Stimulated activated CD4-positive, alpha-beta T cell treated with anti-CD3 and anti-CD28 coated beads, Interleukin-12 subunit alpha, Interleukin-12 subunit beta, amount 100 ng/mL, for 4 hours (primary cell): ENCODE measurements around the gene C16orf74.

Source experiments
- DNase-seq: peaks from one replicate; pipeline ENCODE4 v3.0.0-alpha.2; 2020

The C16orf74 gene

DNA sequence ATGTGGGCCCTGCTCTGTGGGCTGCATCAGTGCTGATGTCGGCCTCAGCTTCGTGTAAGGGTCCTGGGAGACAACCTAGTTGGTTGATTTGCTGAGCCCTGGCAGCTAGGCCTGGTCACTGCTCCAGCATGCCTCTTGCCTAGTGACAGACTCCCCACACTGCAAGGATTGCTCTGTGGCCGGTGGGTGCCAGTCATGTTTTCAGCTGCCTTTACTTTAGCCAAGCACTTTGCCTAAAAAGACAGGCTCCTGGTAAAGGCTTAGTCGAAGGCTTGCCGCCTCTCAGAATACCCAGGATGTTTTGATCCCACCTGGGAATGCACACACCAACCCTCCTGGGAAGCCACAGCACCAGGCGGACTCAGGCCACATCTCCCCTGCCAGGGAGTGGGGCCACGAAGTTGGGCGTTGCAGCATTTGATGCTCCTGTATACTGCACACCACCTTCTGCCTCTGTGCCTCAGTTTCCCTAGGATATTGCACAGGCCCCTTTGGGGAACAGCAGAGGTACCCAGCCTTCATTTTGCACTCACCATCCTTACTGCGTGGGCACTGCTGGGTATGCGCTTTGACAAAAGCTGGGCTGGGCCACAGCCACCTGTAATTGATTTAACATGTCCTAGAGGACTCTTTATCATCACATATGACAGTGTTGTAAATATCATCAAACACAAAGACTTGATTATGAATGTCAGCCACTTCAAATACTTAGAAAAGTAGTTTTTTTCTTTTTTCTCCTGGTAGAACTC is 82.0 kb downstream of the C16orf74 start:
- no peak for DNase-seq

GRCh38 chr16:85667841-85668413 is 83.0 kb downstream of the C16orf74 start:
- DNase-seq: no peak

- DNase-seq: no peak
These were observed 83.6 kb downstream of the C16orf74 start for GRCh38 chr16:85667261-85667660.

- no peak for DNase-seq
These were observed 85.0 kb downstream of the C16orf74 start for GRCh38 chr16:85665929-85666328.

- no peak for DNase-seq
These were observed 85.5 kb downstream of the C16orf74 start for GRCh38 chr16:85665373-85665740.

- DNase-seq: no peak
These were observed 86.1 kb downstream of the C16orf74 start for GRCh38 chr16:85664580-85665372.

DNA sequence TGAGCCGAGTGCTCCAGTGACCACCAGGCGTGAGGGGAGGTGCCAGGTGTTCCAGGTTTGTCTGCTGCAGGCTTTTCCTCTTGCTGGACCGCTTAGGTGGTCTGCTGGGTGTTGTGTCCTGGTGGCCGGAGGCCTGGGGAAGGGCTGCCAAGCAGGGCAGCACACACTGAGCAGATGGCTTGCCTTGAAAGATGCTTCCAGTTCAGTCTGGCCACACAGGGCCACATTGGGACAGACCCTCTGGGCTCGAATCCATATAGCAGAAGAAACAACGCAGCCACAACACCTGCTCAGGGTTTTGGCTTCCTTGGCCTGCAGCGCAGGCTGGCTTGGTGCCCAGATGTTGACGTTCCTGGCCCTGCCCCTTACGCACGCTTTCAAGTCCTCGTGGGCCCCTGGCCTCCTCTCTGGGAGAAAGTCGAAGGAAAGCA is 87.0 kb downstream of the C16orf74 start:
- DNase-seq: no peak

GRCh38 chr16:85662976-85663830 is 87.7 kb downstream of the C16orf74 start:
- no peak for DNase-seq

DNA sequence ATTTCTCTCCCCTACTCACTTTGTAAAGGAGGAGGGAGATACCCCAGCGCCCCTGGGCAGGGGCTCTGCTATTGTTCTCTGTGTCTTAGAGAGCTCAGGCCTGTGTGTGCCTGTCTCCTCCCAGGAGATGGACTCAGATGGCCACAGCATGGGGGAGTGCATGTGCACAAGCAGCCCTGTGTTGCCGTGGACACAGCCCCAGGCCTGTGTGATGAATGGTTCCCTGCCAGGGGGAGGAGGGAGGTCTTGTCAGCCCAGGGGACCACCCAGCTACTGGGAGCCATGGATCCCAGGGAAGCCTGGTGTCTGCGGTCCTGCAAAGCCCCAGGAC is 88.4 kb downstream of the C16orf74 start:
- no peak for DNase-seq

DNA sequence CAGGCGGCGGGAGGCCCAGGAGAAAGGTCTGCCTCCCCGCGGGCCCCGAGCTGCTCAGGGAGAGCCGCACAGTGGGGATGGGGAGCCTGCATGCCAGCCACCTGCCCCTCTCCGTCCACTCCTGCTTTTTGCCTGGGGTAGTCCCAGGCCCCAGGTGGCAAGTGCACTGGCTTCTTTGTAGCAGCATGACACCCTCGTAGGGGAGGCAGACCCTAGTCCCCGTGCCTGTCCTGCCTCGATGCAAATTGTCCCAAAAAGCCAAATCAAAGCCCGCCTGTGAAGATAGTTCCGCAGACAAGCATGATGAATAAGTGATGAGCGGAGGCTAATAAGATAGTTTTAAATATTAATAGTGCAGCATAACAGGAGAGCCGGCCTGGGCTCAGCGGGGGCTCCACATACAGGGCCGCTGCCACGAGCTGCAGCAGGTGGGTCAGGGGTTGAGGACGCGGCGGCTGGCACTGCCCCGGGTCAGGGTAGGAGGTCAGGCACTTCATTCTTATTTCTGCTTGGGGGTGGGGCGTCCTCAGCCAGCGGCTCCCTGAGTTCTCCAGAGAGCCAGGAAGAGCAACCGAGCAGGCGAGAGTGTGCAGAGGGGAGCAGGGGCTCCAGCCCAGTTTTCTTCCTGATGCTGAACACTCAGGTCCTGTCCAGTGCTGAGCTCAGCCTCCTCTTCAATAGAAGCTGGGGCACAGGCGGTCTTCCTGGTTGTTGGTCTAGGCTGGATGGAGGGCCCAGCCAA is 89.0 kb downstream of the C16orf74 start:
- no peak for DNase-seq

- no peak for DNase-seq
These were observed 89.8 kb downstream of the C16orf74 start for GRCh38 chr16:85660843-85661739.

DNA sequence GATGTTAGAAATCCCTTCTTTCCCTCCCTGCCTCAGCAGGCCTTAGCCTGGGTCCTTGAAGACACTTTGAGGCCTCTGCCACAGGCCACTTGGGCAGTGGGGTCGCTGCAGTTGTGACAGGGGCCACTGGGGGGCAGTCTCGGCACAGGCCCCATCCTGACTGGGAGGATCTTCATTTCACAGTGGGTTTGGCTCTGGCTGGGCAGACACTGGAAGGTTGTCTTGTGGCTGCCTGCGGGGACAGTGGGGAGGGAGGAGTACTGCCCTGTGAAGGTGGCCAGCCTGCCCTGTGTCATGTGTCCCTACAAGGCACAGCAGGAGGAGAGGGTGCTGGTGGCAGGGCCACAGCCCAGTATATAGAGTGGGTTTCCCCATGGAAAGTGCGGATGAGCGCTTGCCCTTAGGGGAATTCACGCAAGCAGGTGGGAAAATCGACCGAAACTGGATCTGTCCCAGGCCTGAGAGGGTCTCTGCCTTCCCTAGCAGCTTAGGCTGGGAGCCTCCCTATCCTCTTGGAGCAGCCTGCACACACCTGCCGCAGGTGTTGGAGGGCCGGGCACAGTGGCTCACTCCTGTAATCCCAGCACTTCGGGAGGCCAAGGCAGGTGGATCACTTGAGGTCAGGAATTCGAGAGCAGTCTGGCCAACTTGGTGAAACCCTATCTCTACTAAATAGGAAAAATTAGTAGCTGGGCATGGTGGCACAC is 90.9 kb downstream of the C16orf74 start:
- peak; percentile 63 for DNase-seq

GRCh38 chr16:85659336-85659735 is 91.6 kb downstream of the C16orf74 start:
- DNase-seq: no peak

GRCh38 chr16:85658504-85659326 is 92.2 kb downstream of the C16orf74 start:
- DNase-seq: no peak

- no peak for DNase-seq
These were observed 92.9 kb downstream of the C16orf74 start for GRCh38 chr16:85657996-85658395.
